Fibroblast of lung (primary cell): ENCODE results near the gene CEP97.

Experiments used
- EZH2 ChIP-seq: IDR thresholded peaks from 2 replicates; pipeline ENCODE4 v1.5.1; 2012; ENCODE audit warnings: low read length, control low read depth, mild to moderate bottlenecking; ENCODE audit errors: missing control alignments
- TF ChIP-seq, protein P1 (sequence below), 2 donors: IDR thresholded peaks in 1 of 2; conservative IDR thresholded peaks in 1 of 2; 1 replicate in 1 of 2; 2 replicates in 1 of 2; pipeline ENCODE4 v1.5.1; 2011 to 2012; ENCODE audit warnings: low read length in 2 of 2, control low read depth in 1 of 2, inconsistent platforms in 1 of 2, low read depth in 1 of 2, mild to moderate bottlenecking in 1 of 2

DNA sequence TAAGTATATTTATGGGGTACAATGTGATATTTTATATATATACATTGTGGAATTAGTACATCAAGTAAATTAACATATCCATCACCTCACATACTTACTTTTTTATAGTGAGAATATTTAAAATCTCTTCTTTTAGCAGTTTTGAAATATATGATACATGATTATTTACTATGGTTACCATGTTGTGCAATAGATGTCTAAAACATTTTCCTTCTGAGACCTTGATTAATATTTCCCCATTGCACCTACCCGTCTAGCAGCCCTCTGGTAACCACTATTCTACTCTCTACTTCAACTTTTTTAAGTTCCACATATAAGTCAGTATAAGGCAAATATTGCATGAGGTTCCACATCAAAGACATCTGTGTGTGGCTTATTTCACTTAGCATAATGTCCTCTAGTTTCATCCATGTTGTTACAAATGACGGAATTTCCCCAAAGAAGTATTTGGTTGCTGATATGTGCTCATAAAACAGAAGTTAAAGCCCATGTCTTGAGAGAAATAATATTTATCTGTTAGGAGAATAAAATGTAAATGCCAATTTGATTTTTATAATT lies 95.3 kb downstream of the CEP97 start:
- no peak for TF ChIP-seq EZH2
- TF ChIP-seq, protein P1, sequence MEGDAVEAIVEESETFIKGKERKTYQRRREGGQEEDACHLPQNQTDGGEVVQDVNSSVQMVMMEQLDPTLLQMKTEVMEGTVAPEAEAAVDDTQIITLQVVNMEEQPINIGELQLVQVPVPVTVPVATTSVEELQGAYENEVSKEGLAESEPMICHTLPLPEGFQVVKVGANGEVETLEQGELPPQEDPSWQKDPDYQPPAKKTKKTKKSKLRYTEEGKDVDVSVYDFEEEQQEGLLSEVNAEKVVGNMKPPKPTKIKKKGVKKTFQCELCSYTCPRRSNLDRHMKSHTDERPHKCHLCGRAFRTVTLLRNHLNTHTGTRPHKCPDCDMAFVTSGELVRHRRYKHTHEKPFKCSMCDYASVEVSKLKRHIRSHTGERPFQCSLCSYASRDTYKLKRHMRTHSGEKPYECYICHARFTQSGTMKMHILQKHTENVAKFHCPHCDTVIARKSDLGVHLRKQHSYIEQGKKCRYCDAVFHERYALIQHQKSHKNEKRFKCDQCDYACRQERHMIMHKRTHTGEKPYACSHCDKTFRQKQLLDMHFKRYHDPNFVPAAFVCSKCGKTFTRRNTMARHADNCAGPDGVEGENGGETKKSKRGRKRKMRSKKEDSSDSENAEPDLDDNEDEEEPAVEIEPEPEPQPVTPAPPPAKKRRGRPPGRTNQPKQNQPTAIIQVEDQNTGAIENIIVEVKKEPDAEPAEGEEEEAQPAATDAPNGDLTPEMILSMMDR (conservative IDR thresholded peaks at IDR 0.05 in 1 of 2, IDR thresholded peaks at IDR 0.05 in 1 of 2; ENCODE audit: low read depth in 1 of 2, low read length in 2 of 2): no peak
